ENCODE results near the gene PDE11A. TPM values are rescaled to one million over a fixed set of nuclear protein-coding genes. Genes with fewer than 3 reads are reported as not detected.
A peak's percentile ranks its signal among the peaks of the same experiment; 100 is the strongest.

PDE11A gene
- total and polyA plus RNA-seq, 4 experiments from 2014 or later = not detected

- Mint-ChIP-seq H3K4me1 (no peaks in the 10 kb centered on the region), H3K9me3 (no peaks in the 10 kb centered on the region), H3K27me3 (peaks cover 2 to 5% of the 10 kb centered on the region in 2 donors), H3K4me3 (no peak overlapping the region), H3K27ac (no peak overlapping the region), H3K36me3 (no peaks in the 10 kb centered on the region)
- Histone ChIP-seq H3K36me3 (ENCODE audit: insufficient read depth, low read length) (no peaks in the 10 kb centered on the region), H3K27me3 (ENCODE audit: insufficient read depth, low read length) (no peaks in the 10 kb centered on the region), H3K4me1 (ENCODE audit: insufficient read depth, low read length) (no peaks in the 10 kb centered on the region), H3K9me3 (ENCODE audit: control insufficient read depth in 1 of 2, low read length in 2 of 2) (no peaks in the 10 kb centered on the region), H3K4me3 (ENCODE audit: low read length in 2 of 2) (no peak overlapping the region), H3K27ac (ENCODE audit: low read depth, low read length) (no peak overlapping the region)
- intact Hi-C loops (cut with micrococcal nuclease) = no loop called here
- CTCF ChIA-PET (ENCODE audit: partially characterized antibody) = no interaction called here
- POLR2A ChIA-PET (ENCODE audit: partially characterized antibody) = no interaction called here
- no peak for DNase-seq
Observed at GRCh38 chr2:177893880-177894279, 178.7 kb downstream of the PDE11A start.

DNA sequence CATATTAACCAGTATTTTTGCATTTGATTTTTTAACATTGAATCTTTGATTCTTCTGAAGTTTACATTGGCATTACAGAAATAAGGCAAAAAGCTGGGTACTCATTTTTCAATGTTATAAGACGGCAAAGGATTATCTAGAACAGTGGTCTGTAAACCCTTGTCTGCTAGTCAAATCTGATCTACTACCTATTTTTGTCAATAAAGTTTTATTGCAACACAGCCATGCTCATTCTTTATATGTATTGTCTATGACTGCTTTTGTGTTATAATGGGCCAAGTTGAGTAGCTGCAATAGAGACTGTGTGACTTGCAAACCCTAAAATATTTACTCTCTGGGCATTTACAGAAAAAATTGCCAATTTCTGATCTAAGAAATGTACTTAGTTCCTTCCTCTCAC is 181.0 kb downstream of the PDE11A start:
- POLR2A ChIA-PET (ENCODE audit: partially characterized antibody) = no interaction called here
- CTCF ChIA-PET (ENCODE audit: partially characterized antibody) = no interaction called here
- H3K4me3 ChIP-seq (ENCODE audit: low read length in 2 of 2) = no peak overlapping the region

DNA sequence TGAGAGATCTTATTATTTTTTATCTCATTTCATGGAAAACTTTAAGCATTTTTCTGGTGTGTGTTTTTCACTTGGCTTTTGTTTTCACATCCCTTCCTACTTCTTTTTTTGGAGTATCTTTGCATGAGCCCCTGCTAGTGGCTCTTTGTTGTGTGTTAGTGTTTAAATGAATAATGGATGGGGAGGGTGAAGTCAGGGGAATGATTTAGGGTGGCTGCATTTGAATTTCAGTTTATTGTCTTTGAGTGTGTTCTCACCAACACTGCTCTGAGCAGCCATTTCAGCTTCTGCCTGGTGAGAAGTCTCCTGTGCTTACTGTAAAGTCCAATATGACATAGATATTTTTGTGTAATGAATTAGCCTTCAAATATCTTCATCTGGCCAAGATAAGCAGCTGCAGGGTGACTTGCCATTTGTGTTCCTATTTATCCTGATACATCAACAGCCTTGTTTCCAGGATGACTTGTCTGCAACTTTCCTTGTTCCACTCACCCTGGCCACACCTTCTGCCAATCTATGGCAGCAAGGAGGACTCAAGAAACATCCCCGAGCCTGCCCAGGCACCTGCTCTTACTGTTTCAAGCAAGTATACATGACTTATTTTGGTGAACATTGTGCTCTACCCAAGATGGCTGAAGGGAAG is 182.6 kb downstream of the PDE11A start:
- Histone ChIP-seq H3K9me3 (ENCODE audit: control insufficient read depth in 1 of 2, low read length in 2 of 2) (no peaks in the 10 kb centered on the region), H3K4me1 (ENCODE audit: insufficient read depth, low read length) (no peaks in the 10 kb centered on the region), H3K27me3 (ENCODE audit: insufficient read depth, low read length) (no peaks in the 10 kb centered on the region), H3K27ac (ENCODE audit: low read depth, low read length) (no peak overlapping the region), H3K4me3 (ENCODE audit: low read length in 2 of 2) (no peak overlapping the region), H3K36me3 (ENCODE audit: insufficient read depth, low read length) (no peaks in the 10 kb centered on the region)
- Mint-ChIP-seq H3K4me1 (no peaks in the 10 kb centered on the region), H3K36me3 (no peaks in the 10 kb centered on the region), H3K9me3 (no peaks in the 10 kb centered on the region), H3K27me3 (peaks cover 2 to 5% of the 10 kb centered on the region in 2 donors), H3K27ac (no peak overlapping the region), H3K4me3 (no peak overlapping the region)
- DNase-seq = no peak
- ChIA-PET POLR2A (ENCODE audit: partially characterized antibody) (no interaction called here), CTCF (ENCODE audit: partially characterized antibody) (interaction anchor here (1.3 kb wide), 1 partner anchor 13 kb away, joined by 3 read pairs; no protein-coding TSS in a partner anchor)
- intact Hi-C loops (cut with micrococcal nuclease) = no loop called here

More for the DNA sequence above, 181.0 kb downstream of the PDE11A start:
- H3K9me3 ChIP-seq (ENCODE audit: control insufficient read depth in 1 of 2, low read length in 2 of 2) = no peaks in the 10 kb centered on the region
- Mint-ChIP-seq H3K36me3 (no peaks in the 10 kb centered on the region), H3K4me3 (no peak overlapping the region), H3K9me3 (no peaks in the 10 kb centered on the region), H3K4me1 (no peaks in the 10 kb centered on the region), H3K27me3 (peaks cover 2 to 5% of the 10 kb centered on the region in 2 donors), H3K27ac (no peak overlapping the region)
- no peak overlapping the region for H3K27ac ChIP-seq (ENCODE audit: low read depth, low read length)
- H3K27me3 ChIP-seq (ENCODE audit: insufficient read depth, low read length) = no peaks in the 10 kb centered on the region
- no peaks in the 10 kb centered on the region for H3K36me3 ChIP-seq (ENCODE audit: insufficient read depth, low read length)
- DNase-seq = no peak
- intact Hi-C loops (cut with micrococcal nuclease) = no loop called here
- H3K4me1 ChIP-seq (ENCODE audit: insufficient read depth, low read length) = no peaks in the 10 kb centered on the region

DNA sequence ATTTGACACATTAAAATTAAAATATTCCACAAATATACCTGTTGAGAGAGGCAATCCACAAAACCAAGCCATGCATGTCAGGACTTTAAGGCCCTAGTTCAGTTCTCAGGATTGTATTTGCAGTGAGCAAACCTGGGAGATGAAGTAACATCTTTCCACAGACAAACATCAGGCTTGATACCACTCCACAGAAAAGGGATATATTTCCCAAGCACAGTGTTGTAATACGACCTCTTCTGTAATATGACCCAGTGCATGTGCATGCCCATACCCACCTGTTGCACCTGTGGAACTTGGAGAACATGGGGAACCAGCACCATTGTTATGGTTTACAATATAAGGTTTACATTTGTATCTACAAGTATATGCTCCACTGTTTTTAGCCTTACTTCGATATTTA is 184.0 kb downstream of the PDE11A start:
- Histone ChIP-seq H3K27me3 (ENCODE audit: insufficient read depth, low read length) (no peaks in the 10 kb centered on the region), H3K9me3 (ENCODE audit: control insufficient read depth in 1 of 2, low read length in 2 of 2) (no peaks in the 10 kb centered on the region), H3K4me1 (ENCODE audit: insufficient read depth, low read length) (no peaks in the 10 kb centered on the region), H3K4me3 (ENCODE audit: low read length in 2 of 2) (no peak overlapping the region), H3K36me3 (ENCODE audit: insufficient read depth, low read length) (no peaks in the 10 kb centered on the region), H3K27ac (ENCODE audit: low read depth, low read length) (no peak overlapping the region)
- Mint-ChIP-seq H3K36me3 (no peaks in the 10 kb centered on the region), H3K27me3 (peaks cover 2 to 4% of the 10 kb centered on the region in 2 donors), H3K27ac (no peak overlapping the region), H3K4me1 (no peaks in the 10 kb centered on the region), H3K9me3 (peaks cover 0 to 5% (median 0%) of the 10 kb centered on the region in 8 donors), H3K4me3 (no peak overlapping the region)
- ChIA-PET CTCF (ENCODE audit: partially characterized antibody) (no interaction called here), POLR2A (ENCODE audit: partially characterized antibody) (no interaction called here)
- intact Hi-C loops (cut with micrococcal nuclease) = no loop called here
- DNase-seq = no peak

DNA sequence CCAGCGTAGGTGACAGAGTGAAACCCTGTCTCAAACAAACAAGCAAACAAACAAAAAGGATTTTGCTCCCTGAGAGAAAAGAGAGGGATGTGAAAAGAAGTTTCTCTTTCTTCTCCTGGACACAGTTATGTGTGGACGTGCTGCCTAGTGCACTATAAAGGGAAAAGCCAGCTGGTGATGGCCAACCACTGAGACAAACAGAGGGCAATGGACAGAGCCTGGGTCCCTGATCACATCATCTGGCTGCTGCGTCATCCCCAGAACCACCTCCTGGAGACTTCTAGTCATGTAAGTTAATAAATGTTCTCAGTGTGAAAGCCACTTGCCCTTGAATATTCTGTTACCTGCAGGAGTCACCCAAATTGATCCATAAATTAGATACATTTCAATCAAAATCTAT is 184.9 kb downstream of the PDE11A start:
- no peaks in the 10 kb centered on the region for H3K36me3 Mint-ChIP-seq
- H3K4me1 ChIP-seq (ENCODE audit: insufficient read depth, low read length) = no peaks in the 10 kb centered on the region
- no peaks in the 10 kb centered on the region for H3K27me3 ChIP-seq (ENCODE audit: insufficient read depth, low read length)
- H3K9me3 ChIP-seq (ENCODE audit: control insufficient read depth in 1 of 2, low read length in 2 of 2) = no peaks in the 10 kb centered on the region
- no peaks in the 10 kb centered on the region for H3K4me1 Mint-ChIP-seq
- ChIA-PET POLR2A (ENCODE audit: partially characterized antibody) (no interaction called here), CTCF (ENCODE audit: partially characterized antibody) (no interaction called here)
- H3K27ac Mint-ChIP-seq = no peak overlapping the region
- no peak overlapping the region for H3K27ac ChIP-seq (ENCODE audit: low read depth, low read length)
- intact Hi-C loops (cut with micrococcal nuclease) = no loop called here
- DNase-seq = no peak
- H3K36me3 ChIP-seq (ENCODE audit: insufficient read depth, low read length) = no peaks in the 10 kb centered on the region
- H3K9me3 Mint-ChIP-seq = peaks cover 0 to 5% (median 0%) of the 10 kb centered on the region in 8 donors
- H3K4me3 ChIP-seq (ENCODE audit: low read length in 2 of 2) = no peak overlapping the region
- H3K27me3 Mint-ChIP-seq = peaks cover 2 to 4% of the 10 kb centered on the region in 2 donors
- H3K4me3 Mint-ChIP-seq = no peak overlapping the region

DNA sequence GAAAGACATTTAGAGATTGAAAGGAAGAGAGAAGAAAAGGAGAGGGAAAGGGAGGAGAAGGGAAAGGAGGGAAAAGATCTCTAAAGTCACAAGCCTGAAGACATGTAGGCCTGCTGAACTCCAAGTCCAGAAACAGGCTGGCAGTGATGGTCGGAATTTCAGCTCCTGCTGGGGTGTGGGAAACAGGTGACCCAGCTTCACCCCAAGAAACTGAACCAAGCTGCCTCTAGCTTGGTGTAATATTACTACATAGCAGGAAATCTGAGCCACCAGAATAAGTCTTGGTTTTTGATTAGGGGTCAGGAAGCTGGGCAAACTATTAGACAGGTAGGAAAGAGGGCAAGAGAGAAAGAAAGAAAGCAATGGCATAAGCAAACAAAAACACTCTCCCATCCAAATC is 185.8 kb downstream of the PDE11A start:
- H3K9me3 Mint-ChIP-seq = peaks cover 0 to 5% (median 0%) of the 10 kb centered on the region in 8 donors
- H3K27me3 ChIP-seq (ENCODE audit: insufficient read depth, low read length) = no peaks in the 10 kb centered on the region
- H3K4me1 Mint-ChIP-seq = no peaks in the 10 kb centered on the region
- peak overlapping the region in 1 of 7 donors; percentile 23 for H3K27ac Mint-ChIP-seq
- no peak for DNase-seq
- H3K27me3 Mint-ChIP-seq = peaks cover 2 to 4% of the 10 kb centered on the region in 2 donors
- H3K27ac ChIP-seq (ENCODE audit: low read depth, low read length) = no peak overlapping the region
- no peak overlapping the region for H3K4me3 Mint-ChIP-seq
- ChIA-PET POLR2A (ENCODE audit: partially characterized antibody) (no interaction called here), CTCF (ENCODE audit: partially characterized antibody) (no interaction called here)
- H3K36me3 Mint-ChIP-seq = no peaks in the 10 kb centered on the region
- H3K4me3 ChIP-seq (ENCODE audit: low read length in 2 of 2) = no peak overlapping the region
- H3K4me1 ChIP-seq (ENCODE audit: insufficient read depth, low read length) = no peaks in the 10 kb centered on the region
- H3K36me3 ChIP-seq (ENCODE audit: insufficient read depth, low read length) = no peaks in the 10 kb centered on the region
- intact Hi-C loops (cut with micrococcal nuclease) = no loop called here
- no peaks in the 10 kb centered on the region for H3K9me3 ChIP-seq (ENCODE audit: control insufficient read depth in 1 of 2, low read length in 2 of 2)

DNA sequence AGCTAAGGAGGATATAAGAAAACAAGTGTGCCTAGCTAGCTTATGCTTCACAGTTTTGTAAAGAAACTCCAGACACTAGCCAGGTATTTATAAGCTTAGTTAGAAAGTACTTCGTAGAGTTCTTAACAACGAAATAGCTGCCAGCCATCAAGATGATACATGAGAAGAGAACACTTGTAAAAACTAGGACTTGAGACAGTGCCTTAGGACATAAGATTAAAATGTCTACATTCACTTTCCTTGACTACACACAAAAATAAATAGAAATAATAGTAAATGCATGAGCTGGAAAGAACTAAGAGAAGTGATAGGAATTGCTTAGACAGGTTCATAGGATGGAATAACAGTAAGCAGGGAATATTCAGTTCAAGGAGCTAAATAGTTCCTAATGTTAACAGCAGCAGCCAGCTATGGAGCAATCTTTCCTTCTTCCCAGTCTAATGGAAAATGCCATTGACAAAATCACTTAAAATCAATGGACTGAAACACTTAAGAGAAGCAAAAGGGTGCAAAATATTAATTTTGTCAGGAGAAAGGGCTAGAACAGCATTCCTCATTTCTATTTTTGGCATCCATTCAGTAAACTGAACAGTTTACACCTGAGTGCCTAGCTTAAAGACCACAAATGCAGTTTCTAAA is 186.6 kb downstream of the PDE11A start:
- Histone ChIP-seq H3K4me1 (ENCODE audit: insufficient read depth, low read length) (no peaks in the 10 kb centered on the region), H3K27ac (ENCODE audit: low read depth, low read length) (no peak overlapping the region), H3K4me3 (ENCODE audit: low read length in 2 of 2) (no peak overlapping the region), H3K9me3 (ENCODE audit: control insufficient read depth in 1 of 2, low read length in 2 of 2) (no peaks in the 10 kb centered on the region), H3K27me3 (ENCODE audit: insufficient read depth, low read length) (no peaks in the 10 kb centered on the region), H3K36me3 (ENCODE audit: insufficient read depth, low read length) (no peaks in the 10 kb centered on the region)
- Mint-ChIP-seq H3K36me3 (no peaks in the 10 kb centered on the region), H3K27ac (no peak overlapping the region), H3K27me3 (peaks cover 2 to 4% of the 10 kb centered on the region in 2 donors), H3K4me3 (no peak overlapping the region), H3K9me3 (peaks cover 0 to 7% (median 0%) of the 10 kb centered on the region in 8 donors), H3K4me1 (no peaks in the 10 kb centered on the region)
- POLR2A ChIA-PET (ENCODE audit: partially characterized antibody) = no interaction called here
- CTCF ChIA-PET (ENCODE audit: partially characterized antibody) = no interaction called here
- DNase-seq = no peak
- intact Hi-C loops (cut with micrococcal nuclease) = no loop called here
